KG1 (cell line): Measurements from ENCODE around the gene APOBEC3C.
"Not testable (repeated sequence)": the region's sequence is repeated elsewhere in the genome, so short reads cannot be mapped to it uniquely, and the experiment has no call there.

Experiments
- DNase-seq: peaks from one replicate; lab custom pipeline; 2025; lab: John Stamatoyannopoulos, UW

Gene APOBEC3C

DNA sequence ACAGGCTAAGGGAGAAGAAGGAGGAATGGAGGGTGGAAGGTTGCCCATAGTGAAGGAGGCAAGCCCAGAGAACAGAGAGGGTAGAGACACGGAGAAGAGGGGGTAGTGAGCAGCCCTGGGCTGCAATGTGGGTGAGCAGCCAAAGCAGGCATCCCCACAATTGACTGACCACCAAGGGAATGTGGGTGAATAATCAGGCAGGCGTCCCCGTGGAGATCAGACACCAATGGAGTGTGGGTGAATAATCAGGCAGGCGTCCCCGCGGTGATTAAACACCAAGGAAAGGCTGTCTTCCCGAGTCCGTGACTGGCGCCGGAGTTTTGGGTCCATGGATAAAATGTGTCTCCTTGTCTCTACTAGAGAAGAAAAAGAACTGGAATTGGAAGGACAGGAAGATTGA is 47.9 kb downstream of the APOBEC3C start:
- DNase-seq = not testable (repeated sequence)

DNA sequence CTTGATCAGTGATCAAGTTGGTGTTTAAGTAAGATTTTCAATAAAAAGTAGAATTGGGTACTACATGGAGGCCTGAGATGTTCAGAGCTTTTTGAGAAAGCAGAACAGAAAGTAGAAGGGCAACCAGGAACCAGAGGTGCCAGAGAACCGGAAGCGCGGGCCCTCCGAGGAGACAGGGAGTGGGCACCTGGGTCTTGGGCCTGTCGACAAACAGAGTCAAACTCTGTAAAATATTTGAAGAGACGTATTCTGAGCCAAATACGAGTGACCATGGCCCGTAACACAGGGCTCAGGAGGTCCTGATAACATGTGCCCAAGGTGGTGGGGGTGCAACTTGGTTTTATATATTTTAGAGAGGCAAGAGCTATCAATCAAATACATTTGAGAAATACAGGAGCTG is 49.8 kb downstream of the APOBEC3C start:
- DNase-seq = not testable (repeated sequence)

DNA sequence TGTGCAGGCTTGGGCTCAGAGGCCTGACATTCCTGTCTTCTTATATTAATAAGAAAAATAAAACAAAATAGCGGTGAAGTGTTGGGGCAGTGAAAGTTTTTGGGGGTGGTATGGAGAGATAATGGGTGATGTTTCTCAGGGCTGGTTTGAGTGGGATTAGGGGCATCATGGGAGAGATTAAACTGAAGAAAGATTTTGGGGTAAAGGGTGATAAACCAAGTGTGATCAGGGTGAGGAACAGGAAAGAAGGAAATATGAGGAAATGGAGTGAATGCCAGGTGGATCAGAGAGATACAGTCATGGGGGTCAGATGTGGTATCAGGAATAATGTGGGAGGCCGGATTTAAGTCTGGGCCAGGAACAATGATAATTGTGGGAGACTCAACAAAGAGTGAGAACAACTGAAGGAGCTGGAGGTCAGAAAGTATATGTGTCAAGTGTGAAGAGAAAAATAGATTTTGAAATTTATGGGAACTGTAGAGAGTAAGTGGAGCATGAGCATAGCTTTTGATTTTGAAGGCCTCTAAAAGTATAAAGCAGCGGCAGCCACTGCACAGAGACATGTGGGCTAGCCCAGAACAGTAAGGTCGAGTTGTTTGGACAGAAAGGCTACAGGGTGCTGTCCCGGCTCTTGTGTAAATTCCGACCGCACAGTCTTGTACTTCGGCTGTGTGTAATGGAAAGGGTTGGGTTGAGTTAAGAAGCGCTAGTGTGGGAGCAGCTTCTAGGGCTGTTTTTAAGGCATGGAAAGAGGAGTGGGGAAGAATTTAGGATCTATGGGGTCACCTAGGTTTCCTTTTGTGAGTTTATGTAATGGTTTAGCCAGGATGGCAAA is 52.6 kb downstream of the APOBEC3C start:
- DNase-seq = not testable (repeated sequence)

DNA sequence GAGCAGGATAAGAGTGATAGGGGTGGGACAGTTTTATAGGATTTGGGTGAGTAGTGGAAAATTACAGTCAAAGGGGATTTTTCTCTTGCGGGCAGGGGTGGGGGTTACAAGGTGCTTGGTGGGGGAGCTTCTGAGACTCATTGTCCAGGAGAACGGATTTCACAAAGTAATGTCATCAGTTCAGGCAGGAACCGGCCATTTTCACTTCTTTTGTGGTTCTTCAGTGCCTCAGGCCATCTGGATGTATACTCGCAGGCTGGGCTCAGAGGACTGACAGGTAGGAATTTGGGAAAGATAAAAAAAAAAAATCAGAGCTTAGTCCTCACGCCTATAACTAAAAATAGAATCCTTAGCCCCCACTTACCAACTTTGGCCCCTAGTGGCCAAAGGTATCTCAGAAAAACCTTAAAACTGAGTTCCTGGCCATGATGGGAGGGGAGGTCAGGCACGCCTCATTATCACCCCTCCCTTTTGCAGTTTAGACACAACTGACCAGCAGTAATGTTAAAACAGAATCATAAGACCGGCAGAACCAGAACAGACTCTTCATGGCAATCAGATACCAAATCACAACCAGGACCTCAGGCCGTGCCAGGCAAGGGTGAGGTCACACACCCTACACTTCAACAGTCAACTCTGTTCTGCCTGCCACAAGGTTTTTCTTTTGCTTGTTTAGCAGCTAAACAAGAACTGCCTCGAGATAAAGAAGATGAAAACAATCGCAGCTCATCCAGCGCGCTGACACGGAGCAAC is 54.2 kb downstream of the APOBEC3C start:
- DNase-seq = no peak
